Testis (tissue), 2 donors: ENCODE measurements around the gene SLC5A10.

Source experiments
- CTCF ChIP-seq, 3 experiments: fragments of 450-650 bp in 2 of 3; fragments of 200-600 bp in 1 of 3; sonication (generic) in 1 of 3; IDR thresholded peaks; one replicate each; pipeline ENCODE4 v1.5.1; 2016 to 2019; ENCODE audit warnings: antibody characterized with exemption in 3 of 3, mild to moderate bottlenecking in 2 of 3, moderate library complexity in 1 of 3
- POLR2A ChIP-seq: fragments of 450-650 bp; IDR thresholded peaks from one replicate; pipeline ENCODE4 v1.6.1; 2017; ENCODE audit warnings: antibody characterized with exemption, mild to moderate bottlenecking, moderate library complexity

DNA sequence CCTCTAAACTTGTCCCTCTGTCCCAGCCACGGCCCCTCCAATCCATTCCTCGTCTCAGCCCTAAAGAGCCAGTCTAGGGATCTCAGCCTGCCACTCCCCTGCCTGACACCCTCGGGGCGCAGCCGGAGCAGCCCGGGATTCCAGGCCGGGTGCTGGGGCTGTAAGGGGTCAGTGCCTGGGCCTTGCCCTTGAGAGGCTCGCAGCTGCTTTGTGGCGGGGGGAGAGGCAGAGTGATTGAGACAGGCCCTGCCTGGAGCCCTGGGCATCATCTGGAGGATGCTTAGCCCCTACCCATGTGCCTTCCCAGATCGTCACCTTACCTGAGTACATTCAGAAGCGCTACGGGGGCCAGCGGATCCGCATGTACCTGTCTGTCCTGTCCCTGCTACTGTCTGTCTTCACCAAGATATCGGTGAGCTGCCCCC, 8.3 kb downstream of the SLC5A10 start:
- no peak for TF ChIP-seq CTCF (IDR thresholded peaks at IDR 0.05)
- TF ChIP-seq POLR2A = no peak
